HEK293 (cell line): ENCODE results near the gene DBH.

Experiments
- CTCF ChIA-PET: fragments of 350-600 bp; formaldehyde crosslinking; extraction: SDS; loops from one replicate; lab custom pipeline; 2021; ENCODE audit warnings: antibody characterized with exemption; lab: Yijun Ruan, JAX
- POLR2A ChIA-PET: fragments of 300-600 bp; formaldehyde crosslinking; extraction: SDS; loops from one replicate; lab custom pipeline; 2020; ENCODE audit warnings: antibody characterized with exemption, inconsistent platforms; lab: Yijun Ruan, JAX
- H3K27ac ChIP-seq: fragments of 200-500 bp; sonication (Bioruptor generic); 2 replicates; pipeline ENCODE4 v1.5.1; 2014; ENCODE audit warnings: low read depth, low read length, control low read depth, inconsistent platforms; ENCODE audit errors: extremely low read depth
- H3K36me3 ChIP-seq, 2 experiments: fragments of 200-500 bp in 1 of 2; sonication (Bioruptor generic) in 1 of 2; 1 replicate in 1 of 2; 2 replicates in 1 of 2; pipeline ENCODE4 v1.5.1; 2014 to 2017; ENCODE audit warnings: inconsistent platforms in 2 of 2, low read length in 2 of 2; ENCODE audit not compliant: control insufficient read depth in 2 of 2, insufficient read depth in 1 of 2
- H3K4me1 ChIP-seq: fragments of 200-500 bp; sonication (Bioruptor generic); 2 replicates; pipeline ENCODE4 v1.5.1; 2014; ENCODE audit warnings: mild to moderate bottlenecking, low read length, inconsistent platforms; ENCODE audit not compliant: control insufficient read depth, insufficient read depth
- H3K4me3 ChIP-seq: 2 replicates; pipeline ENCODE4 v1.5.1; 2011; ENCODE audit warnings: low read depth, mild to moderate bottlenecking, control low read depth, low read length, moderate library complexity
- H3K9me3 ChIP-seq: fragments of 200-500 bp; sonication (Bioruptor generic); 2 replicates; pipeline ENCODE4 v1.5.1; 2014; ENCODE audit warnings: low read depth, low read length, inconsistent platforms; ENCODE audit not compliant: control insufficient read depth, insufficient read depth
- HOXA7 ChIP-seq: sonication (generic); formaldehyde crosslinking; IDR thresholded peaks from 2 replicates; pipeline ENCODE4 v1.8.1; 2022; ENCODE audit warnings: missing genetic modification reagents, borderline replicate concordance
- HOXD13 ChIP-seq: sonication (generic); formaldehyde crosslinking; IDR thresholded peaks from 2 replicates; pipeline ENCODE4 v1.8.0; 2022; ENCODE audit warnings: missing genetic modification reagents, borderline replicate concordance
- KLF10 ChIP-seq: fragments of 450-650 bp; IDR thresholded peaks from 2 replicates; pipeline ENCODE4 v1.5.1; 2018; ENCODE audit warnings: missing biosample characterization, mild to moderate bottlenecking, missing genetic modification characterization
- PRDM1 ChIP-seq: fragments of 450-650 bp; formaldehyde crosslinking; IDR thresholded peaks from 2 replicates; pipeline ENCODE4; 2016; ENCODE audit warnings: missing biosample characterization, missing genetic modification characterization
- RBAK ChIP-seq: fragments of 450-650 bp; formaldehyde crosslinking; IDR thresholded peaks from 2 replicates; pipeline ENCODE4 v1.5.1; 2016; ENCODE audit warnings: missing biosample characterization, missing genetic modification characterization
- SETDB1 ChIP-seq: IDR thresholded peaks from one replicate; pipeline ENCODE4 v1.6.1; 2017; ENCODE audit warnings: mild to moderate bottlenecking, low read length, moderate library complexity, mixed read lengths; ENCODE audit not compliant: insufficient read length
- SP3 ChIP-seq: fragments of 450-650 bp; formaldehyde crosslinking; IDR thresholded peaks from 2 replicates; pipeline ENCODE4 v1.5.1; 2016; ENCODE audit warnings: missing biosample characterization, missing genetic modification characterization
- ZBTB1 ChIP-seq: fragments of 450-650 bp; formaldehyde crosslinking; IDR thresholded peaks from 2 replicates; pipeline ENCODE4 v1.5.1; 2016; ENCODE audit warnings: missing biosample characterization, missing genetic modification characterization
- ZBTB21 ChIP-seq: fragments of 450-650 bp; formaldehyde crosslinking; IDR thresholded peaks from 2 replicates; pipeline ENCODE4 v1.5.1; 2017; ENCODE audit warnings: missing biosample characterization, missing genetic modification characterization
- ZBTB8A ChIP-seq: fragments of 450-650 bp; formaldehyde crosslinking; IDR thresholded peaks from 2 replicates; pipeline ENCODE4 v1.5.1; 2016; ENCODE audit warnings: missing biosample characterization, missing genetic modification characterization
- ZNF48 ChIP-seq: fragments of 450-650 bp; formaldehyde crosslinking; IDR thresholded peaks from 2 replicates; pipeline ENCODE4 v1.5.1; 2016; ENCODE audit warnings: missing biosample characterization, missing genetic modification characterization
- ZNF530 ChIP-seq: fragments of 450-650 bp; formaldehyde crosslinking; IDR thresholded peaks from 2 replicates; pipeline ENCODE4 v1.5.1; 2016; ENCODE audit warnings: low read depth, missing biosample characterization, missing genetic modification characterization
- ZNF544 ChIP-seq: fragments of 450-650 bp; formaldehyde crosslinking; IDR thresholded peaks from 2 replicates; pipeline ENCODE4 v1.5.0; 2017; ENCODE audit warnings: missing biosample characterization, missing genetic modification characterization
- ZNF596 ChIP-seq: fragments of 450-650 bp; IDR thresholded peaks from 2 replicates; pipeline ENCODE4 v1.5.0; 2018; ENCODE audit warnings: missing biosample characterization, mild to moderate bottlenecking, missing genetic modification characterization, moderate library complexity
- ZNF624 ChIP-seq: fragments of 450-650 bp; formaldehyde crosslinking; IDR thresholded peaks from 2 replicates; pipeline ENCODE4 v1.5.1; 2017; ENCODE audit warnings: missing biosample characterization, missing genetic modification characterization
- ZNF664 ChIP-seq: fragments of 450-650 bp; formaldehyde crosslinking; IDR thresholded peaks from 2 replicates; pipeline ENCODE4 v1.5.1; 2016; ENCODE audit warnings: missing biosample characterization, missing genetic modification characterization
- ZNF707 ChIP-seq: fragments of 450-650 bp; formaldehyde crosslinking; IDR thresholded peaks from 2 replicates; pipeline ENCODE4 v1.5.1; 2016; ENCODE audit warnings: missing biosample characterization, missing genetic modification characterization
- ZNF830 ChIP-seq: fragments of 450-650 bp; IDR thresholded peaks from 2 replicates; pipeline ENCODE4 v1.5.0; 2018; ENCODE audit warnings: missing biosample characterization, missing genetic modification characterization, low read depth, mild to moderate bottlenecking, moderate library complexity
- ZSCAN16 ChIP-seq: fragments of 450-650 bp; formaldehyde crosslinking; IDR thresholded peaks from 2 replicates; pipeline ENCODE4 v1.5.1; 2016; ENCODE audit warnings: missing biosample characterization, missing genetic modification characterization
- TF ChIP-seq, protein P1 (sequence below): fragments of 450-650 bp; formaldehyde crosslinking; IDR thresholded peaks from 2 replicates; pipeline ENCODE4 v1.5.1; 2016; ENCODE audit warnings: missing biosample characterization, missing genetic modification characterization
- TF ChIP-seq, protein P2 (sequence below): fragments of 450-650 bp; formaldehyde crosslinking; IDR thresholded peaks from 2 replicates; pipeline ENCODE4 v1.5.1; 2016; ENCODE audit warnings: missing biosample characterization, missing genetic modification characterization
- TF ChIP-seq, protein P3 (sequence below): fragments of 450-650 bp; formaldehyde crosslinking; IDR thresholded peaks from 2 replicates; pipeline ENCODE4 v1.5.1; 2016; ENCODE audit warnings: missing biosample characterization, missing genetic modification characterization
- TF ChIP-seq, protein P4 (sequence below): fragments of 450-650 bp; IDR thresholded peaks from 2 replicates; pipeline ENCODE4 v1.5.1; 2018; ENCODE audit warnings: missing biosample characterization, mild to moderate bottlenecking, missing genetic modification characterization
- TF ChIP-seq, protein P5 (sequence below): fragments of 450-650 bp; formaldehyde crosslinking; conservative IDR thresholded peaks from 2 replicates; pipeline ENCODE4 v1.5.1; 2016; ENCODE audit warnings: low read depth, missing biosample characterization, missing genetic modification characterization

DBH gene

DNA sequence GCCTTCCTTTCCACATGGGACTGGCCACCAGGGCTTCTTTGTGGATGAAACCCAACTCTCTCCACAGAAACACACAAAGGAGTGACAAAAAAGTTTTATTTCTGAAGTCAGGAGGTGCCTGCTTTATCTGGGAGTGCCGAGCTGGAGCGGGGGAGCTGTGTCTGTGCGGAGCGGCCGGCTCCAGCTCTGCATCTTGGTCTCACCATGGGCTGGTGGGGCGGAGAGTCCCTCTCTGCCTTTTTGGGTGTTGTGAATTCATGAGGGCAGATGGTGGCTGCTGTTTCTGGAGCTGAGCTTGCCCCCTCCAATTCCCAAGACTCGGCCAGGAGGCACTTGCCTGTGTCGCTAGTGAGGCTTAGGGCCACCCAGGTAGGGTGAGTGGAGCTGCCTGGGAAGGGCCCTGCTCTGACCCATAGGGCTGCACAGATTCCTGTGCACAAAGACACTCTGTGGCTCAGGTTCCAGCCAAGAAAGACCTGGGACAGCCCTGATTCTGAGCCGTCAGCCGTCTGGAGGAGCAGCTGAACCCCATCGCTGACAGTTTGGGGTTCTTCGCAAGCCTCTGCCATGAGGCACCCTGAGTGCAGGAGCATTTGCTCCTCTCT is 1.4 kb downstream of the DBH start (continued):
- TF ChIP-seq, protein P1, sequence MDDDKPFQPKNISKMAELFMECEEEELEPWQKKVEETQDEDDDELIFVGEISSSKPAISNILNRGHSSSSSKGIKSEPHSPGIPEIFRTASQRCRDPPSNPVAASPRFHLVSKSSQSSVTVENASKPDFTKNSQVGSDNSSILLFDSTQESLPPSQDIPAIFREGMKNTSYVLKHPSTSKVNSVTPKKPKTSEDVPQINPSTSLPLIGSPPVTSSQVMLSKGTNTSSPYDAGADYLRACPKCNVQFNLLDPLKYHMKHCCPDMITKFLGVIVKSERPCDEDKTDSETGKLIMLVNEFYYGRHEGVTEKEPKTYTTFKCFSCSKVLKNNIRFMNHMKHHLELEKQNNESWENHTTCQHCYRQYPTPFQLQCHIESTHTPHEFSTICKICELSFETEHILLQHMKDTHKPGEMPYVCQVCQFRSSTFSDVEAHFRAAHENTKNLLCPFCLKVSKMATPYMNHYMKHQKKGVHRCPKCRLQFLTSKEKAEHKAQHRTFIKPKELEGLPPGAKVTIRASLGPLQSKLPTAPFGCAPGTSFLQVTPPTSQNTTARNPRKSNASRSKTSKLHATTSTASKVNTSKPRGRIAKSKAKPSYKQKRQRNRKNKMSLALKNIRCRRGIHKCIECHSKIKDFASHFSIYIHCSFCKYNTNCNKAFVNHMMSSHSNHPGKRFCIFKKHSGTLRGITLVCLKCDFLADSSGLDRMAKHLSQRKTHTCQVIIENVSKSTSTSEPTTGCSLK (tag by site-specific recombination) = no peak
- TF ChIP-seq, protein P2, sequence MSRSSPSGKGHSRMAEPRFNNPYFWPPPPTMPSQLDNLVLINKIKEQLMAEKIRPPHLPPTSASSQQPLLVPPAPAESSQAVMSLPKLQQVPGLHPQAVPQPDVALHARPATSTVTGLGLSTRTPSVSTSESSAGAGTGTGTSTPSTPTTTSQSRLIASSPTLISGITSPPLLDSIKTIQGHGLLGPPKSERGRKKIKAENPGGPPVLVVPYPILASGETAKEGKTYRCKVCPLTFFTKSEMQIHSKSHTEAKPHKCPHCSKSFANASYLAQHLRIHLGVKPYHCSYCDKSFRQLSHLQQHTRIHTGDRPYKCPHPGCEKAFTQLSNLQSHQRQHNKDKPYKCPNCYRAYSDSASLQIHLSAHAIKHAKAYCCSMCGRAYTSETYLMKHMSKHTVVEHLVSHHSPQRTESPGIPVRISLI (tag by site-specific recombination) = no peak
- TF ChIP-seq ZBTB1 (no peak), ZNF48 (no peak), ZNF664 (no peak), ZNF544 (no peak), SP3 (no peak), ZNF530 (tag by site-specific recombination) (no peak), ZBTB8A (tag by site-specific recombination) (no peak)
- TF ChIP-seq, protein P3, sequence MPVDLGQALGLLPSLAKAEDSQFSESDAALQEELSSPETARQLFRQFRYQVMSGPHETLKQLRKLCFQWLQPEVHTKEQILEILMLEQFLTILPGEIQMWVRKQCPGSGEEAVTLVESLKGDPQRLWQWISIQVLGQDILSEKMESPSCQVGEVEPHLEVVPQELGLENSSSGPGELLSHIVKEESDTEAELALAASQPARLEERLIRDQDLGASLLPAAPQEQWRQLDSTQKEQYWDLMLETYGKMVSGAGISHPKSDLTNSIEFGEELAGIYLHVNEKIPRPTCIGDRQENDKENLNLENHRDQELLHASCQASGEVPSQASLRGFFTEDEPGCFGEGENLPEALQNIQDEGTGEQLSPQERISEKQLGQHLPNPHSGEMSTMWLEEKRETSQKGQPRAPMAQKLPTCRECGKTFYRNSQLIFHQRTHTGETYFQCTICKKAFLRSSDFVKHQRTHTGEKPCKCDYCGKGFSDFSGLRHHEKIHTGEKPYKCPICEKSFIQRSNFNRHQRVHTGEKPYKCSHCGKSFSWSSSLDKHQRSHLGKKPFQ (tag by site-specific recombination) = no peak
- TF ChIP-seq, protein P4, sequence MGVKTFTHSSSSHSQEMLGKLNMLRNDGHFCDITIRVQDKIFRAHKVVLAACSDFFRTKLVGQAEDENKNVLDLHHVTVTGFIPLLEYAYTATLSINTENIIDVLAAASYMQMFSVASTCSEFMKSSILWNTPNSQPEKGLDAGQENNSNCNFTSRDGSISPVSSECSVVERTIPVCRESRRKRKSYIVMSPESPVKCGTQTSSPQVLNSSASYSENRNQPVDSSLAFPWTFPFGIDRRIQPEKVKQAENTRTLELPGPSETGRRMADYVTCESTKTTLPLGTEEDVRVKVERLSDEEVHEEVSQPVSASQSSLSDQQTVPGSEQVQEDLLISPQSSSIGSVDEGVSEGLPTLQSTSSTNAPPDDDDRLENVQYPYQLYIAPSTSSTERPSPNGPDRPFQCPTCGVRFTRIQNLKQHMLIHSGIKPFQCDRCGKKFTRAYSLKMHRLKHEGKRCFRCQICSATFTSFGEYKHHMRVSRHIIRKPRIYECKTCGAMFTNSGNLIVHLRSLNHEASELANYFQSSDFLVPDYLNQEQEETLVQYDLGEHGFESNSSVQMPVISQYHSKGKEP (tag by site-specific recombination) = no peak
- TF ChIP-seq, protein P5, sequence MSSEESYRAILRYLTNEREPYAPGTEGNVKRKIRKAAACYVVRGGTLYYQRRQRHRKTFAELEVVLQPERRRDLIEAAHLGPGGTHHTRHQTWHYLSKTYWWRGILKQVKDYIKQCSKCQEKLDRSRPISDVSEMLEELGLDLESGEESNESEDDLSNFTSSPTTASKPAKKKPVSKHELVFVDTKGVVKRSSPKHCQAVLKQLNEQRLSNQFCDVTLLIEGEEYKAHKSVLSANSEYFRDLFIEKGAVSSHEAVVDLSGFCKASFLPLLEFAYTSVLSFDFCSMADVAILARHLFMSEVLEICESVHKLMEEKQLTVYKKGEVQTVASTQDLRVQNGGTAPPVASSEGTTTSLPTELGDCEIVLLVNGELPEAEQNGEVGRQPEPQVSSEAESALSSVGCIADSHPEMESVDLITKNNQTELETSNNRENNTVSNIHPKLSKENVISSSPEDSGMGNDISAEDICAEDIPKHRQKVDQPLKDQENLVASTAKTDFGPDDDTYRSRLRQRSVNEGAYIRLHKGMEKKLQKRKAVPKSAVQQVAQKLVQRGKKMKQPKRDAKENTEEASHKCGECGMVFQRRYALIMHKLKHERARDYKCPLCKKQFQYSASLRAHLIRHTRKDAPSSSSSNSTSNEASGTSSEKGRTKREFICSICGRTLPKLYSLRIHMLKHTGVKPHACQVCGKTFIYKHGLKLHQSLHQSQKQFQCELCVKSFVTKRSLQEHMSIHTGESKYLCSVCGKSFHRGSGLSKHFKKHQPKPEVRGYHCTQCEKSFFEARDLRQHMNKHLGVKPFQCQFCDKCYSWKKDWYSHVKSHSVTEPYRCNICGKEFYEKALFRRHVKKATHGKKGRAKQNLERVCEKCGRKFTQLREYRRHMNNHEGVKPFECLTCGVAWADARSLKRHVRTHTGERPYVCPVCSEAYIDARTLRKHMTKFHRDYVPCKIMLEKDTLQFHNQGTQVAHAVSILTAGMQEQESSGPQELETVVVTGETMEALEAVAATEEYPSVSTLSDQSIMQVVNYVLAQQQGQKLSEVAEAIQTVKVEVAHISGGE (tag by site-specific recombination) = no peak
- TF ChIP-seq, all 188 proteins: peak for 0

DNA sequence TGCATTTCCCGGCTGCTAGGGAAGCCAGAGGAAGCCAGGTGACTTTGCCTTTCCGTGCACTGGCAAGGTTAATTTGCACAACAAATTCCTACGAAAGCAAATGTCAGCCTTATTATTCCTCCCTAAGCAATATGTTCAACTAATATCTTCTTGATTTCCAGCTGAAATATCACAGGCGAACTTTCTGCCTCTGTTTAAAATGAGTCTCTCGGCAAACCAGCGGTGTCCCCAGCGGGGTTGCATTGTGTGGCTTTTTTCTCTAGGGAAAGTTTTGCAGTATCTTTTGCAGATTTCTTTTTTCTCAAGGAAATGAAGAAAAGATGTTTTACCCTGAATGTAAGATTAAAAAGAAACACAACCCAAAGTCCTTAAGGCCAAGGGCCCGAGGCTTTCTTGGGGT is 1.9 kb downstream of the DBH start:
- no peaks in the 10 kb centered on the region for H3K36me3 ChIP-seq
- no peak overlapping the region for H3K4me3 ChIP-seq
- H3K4me1 ChIP-seq = no peaks in the 10 kb centered on the region
- ChIA-PET POLR2A (no interaction called here), CTCF (interaction anchor here (0.5 to 0.6 kb wide), 3 partner anchors 10 to 607 kb away, joined by 3 to 5 read pairs (median 5); partner anchors contain the start of genes GTF3C5 and SARDH)
- H3K27ac ChIP-seq = no peak overlapping the region
- no peak for TF ChIP-seq ZNF596 (tag by site-specific recombination)
- no peak for TF ChIP-seq SETDB1
- no peak for TF ChIP-seq HOXA7 (CRISPR knock-in tag)
- no peak for TF ChIP-seq ZBTB21 (tag by site-specific recombination)
- no peak for TF ChIP-seq HOXD13 (CRISPR knock-in tag)
- TF ChIP-seq PRDM1 (tag by site-specific recombination) = no peak
- TF ChIP-seq KLF10 = no peak
- no peak for TF ChIP-seq ZNF707
- TF ChIP-seq ZNF830 (tag by site-specific recombination) = no peak
- no peak for TF ChIP-seq RBAK (tag by site-specific recombination)
- TF ChIP-seq ZSCAN16 (tag by site-specific recombination) = no peak
- no peak for TF ChIP-seq ZNF624
- no peaks in the 10 kb centered on the region for H3K9me3 ChIP-seq
